Brain pericyte (primary cell): Measurements from ENCODE around the gene GSAP.
"Not testable (repeated sequence)": the region's sequence is repeated elsewhere in the genome, so short reads cannot be mapped to it uniquely, and the experiment has no call there.

ENCODE experiments used
- DNase-seq: peaks from one replicate; pipeline ENCODE4 v3.0.0-alpha.2; 2012; ENCODE audit warnings: low read depth, low spot score

Gene GSAP, protein sequence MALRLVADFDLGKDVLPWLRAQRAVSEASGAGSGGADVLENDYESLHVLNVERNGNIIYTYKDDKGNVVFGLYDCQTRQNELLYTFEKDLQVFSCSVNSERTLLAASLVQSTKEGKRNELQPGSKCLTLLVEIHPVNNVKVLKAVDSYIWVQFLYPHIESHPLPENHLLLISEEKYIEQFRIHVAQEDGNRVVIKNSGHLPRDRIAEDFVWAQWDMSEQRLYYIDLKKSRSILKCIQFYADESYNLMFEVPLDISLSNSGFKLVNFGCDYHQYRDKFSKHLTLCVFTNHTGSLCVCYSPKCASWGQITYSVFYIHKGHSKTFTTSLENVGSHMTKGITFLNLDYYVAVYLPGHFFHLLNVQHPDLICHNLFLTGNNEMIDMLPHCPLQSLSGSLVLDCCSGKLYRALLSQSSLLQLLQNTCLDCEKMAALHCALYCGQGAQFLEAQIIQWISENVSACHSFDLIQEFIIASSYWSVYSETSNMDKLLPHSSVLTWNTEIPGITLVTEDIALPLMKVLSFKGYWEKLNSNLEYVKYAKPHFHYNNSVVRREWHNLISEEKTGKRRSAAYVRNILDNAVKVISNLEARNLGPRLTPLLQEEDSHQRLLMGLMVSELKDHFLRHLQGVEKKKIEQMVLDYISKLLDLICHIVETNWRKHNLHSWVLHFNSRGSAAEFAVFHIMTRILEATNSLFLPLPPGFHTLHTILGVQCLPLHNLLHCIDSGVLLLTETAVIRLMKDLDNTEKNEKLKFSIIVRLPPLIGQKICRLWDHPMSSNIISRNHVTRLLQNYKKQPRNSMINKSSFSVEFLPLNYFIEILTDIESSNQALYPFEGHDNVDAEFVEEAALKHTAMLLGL

DNA sequence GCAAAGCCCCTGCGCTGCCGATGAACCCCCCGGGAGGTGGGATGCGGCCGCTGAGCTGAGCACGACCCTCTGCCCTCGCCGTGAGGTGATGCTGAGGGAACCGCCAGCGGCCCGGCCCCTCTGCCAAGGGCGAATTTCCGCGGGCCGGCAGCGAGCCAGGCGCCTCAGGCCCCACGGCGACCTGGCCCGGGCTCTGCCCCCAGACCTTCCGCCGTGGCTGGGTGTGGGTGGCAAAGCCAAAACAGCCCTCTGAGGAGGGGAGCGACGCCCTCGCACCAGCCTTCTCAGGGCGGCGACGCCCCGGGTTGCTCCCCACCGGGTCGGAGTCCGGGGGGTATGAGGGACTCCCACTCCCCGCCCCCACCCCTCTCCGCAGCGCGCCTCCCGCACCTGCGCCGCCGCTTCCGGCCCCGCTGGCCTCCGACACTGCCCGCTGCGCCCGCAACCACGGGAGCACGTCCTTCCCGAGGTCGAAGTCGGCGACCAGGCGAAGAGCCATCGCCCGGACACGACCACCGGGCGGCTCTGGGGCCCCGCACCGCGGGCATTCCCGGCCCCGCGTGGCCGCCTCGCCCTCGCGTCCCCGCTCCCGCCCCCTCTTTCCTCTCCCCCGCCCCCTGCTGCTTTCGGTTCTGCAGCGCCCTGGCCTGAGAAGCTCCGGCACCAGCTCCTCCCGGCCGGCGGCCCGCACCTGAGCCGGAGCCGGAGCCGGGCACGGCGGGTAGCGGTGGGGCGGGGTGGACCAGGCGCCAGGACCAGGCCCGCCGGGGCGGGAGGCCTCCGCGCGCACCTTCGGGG, at the start of gene GSAP:
TSS of gene GSAP (minus strand) at position 527 of the 798 bp plus-strand sequence. CDS start at position 499, 28 bp downstream.
- DNase-seq, result no peak

DNA sequence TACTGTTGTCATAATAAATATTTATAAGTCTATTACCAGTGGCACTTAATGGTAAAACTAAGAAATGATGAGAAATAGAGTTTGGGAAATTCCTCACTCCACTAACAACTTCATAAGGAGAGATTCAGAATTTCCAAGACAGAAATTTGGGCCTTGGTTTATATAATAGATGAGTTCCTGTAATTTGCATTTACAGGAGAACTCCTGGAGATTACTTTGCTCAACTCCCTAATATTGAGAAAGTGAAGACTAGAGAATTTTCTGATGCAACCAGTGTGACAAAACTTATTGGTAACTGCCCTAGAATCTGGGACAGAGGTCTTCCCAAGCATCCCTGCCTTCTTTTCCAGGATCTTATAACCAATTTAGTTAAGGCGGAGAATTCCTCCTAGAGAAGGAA, 49.1 kb upstream of the GSAP start:
- no peak for DNase-seq

GRCh38 chr7:77464589-77464988, 48.4 kb upstream of the GSAP start:
- DNase-seq, result no peak

DNA sequence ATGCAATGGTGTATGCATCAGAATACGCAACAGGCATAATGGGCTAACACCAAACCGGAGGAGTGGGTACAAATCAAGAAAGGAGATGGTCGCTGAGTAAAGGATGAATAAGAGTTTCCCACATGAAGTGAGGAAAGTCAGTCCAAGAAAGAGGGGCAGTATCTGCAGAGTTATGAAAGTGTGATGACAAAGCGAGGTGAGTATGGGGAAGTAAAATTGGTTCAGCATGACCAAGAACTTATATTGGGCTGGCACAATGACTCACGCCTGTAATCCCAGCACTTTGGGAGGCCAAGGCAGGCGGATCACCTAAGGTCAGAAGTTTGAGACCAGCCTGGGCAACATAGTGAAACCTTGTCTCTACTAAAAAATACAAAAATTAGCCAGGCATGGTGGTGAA, 47.5 kb upstream of the GSAP start:
- not testable (repeated sequence) for DNase-seq

GRCh38 chr7:77461842-77462241, 45.7 kb upstream of the GSAP start:
- DNase-seq, result no peak

DNA sequence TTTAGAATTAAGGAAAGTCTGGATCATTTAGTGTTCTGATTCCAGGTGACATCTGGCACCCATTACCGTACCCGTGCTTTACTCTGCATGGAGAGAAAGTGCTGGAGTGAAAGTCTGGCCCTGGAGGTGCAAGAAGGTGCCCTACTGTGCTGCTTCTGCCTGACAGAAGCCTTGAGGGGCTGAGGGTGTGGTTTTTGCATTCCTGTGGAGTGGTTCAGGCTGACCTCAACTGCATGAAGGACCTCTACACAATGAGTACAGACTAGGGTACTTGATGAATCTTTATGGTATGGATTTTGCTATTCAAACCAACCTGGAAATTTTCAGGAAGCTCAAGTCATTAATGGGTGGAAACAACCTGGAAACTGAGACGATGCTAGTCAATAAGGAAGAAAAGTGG, 45.1 kb upstream of the GSAP start:
- no peak for DNase-seq

GRCh38 chr7:77460057-77460486, 43.9 kb upstream of the GSAP start:
- no peak for DNase-seq

DNA sequence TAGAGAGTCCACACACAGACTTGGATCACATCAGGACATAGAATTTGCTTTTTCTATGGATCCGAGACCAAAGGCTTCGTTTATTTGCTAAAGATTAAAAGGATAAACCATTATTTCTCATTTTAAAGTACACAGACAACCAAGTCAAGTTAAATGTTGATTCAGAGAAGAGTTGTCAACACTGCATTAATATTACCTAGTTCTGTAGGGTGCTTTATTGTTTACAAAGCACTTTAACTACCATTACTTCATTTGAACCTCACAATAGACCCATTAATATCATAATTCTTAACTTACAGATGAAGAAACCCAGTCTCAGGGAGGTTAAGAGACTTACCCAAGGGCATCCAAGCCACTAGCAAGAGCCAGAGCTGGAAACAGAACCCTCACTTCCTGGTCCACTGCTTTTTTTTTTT, 43.2 kb upstream of the GSAP start:
- no peak for DNase-seq

DNA sequence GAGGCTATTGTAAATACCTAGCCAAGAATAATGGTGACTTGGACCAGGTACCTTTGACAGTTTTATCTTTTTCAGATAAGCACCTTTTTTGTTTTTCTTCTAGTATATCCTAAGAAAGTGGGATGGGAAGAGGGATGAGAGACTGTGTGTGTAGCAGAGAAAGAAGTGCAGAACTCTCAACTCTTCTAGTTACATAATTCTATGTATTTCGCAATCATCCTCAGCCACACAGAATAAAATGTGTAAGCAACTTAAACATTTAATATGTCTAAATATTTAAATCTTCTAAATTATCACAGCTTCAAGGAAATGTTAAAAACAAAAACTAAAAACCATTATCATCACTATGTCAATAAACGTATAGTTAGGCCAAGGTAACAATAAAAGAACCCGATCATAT, 42.6 kb upstream of the GSAP start:
- no peak for DNase-seq

GRCh38 chr7:77457779-77458178, 41.6 kb upstream of the GSAP start:
- DNase-seq, result no peak

DNA sequence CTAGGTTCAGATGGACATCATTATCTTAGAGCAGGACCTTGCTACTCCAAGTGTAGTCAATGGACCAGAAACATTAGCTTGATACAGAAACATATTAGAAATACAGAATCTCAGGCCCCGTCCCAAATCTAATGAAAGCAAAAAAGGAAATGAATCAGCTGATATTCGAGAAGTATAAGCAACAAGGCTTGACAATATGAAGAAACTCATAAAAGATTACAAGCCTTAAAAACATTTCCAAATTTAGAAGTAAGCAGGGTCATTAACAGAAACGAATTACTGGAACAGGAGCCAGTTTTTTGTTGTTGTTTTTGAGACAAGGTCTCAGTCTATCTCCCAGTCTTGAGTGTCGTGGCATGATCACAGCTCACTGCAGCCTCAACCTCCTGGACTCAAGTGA, 40.5 kb upstream of the GSAP start:
- no peak for DNase-seq

DNA sequence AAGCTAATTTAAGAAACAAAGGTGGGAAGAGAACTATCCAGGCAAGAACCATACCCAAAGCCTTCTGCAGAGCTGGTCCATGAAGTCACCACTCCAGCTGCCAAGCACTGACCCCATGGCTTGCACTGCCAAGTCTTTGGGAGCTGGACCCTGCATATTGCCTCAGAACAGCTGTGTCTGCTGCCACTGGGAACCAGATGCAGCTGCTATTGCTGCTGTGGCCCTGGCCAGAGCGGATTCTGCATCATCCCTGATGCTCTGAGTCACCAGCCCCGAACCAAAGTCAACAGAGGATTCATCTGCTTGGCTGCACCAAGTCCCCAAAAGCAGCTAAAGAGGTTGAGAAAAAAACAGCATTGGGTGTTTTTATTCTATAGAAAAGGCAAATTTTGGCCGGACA, 39.2 kb upstream of the GSAP start:
- DNase-seq, result peak; percentile 84

GRCh38 chr7:77454802-77455201, 38.7 kb upstream of the GSAP start:
- no peak for DNase-seq

- DNase-seq, result peak; percentile 59
Measured at GRCh38 chr7:77453531-77453930, 37.4 kb upstream of the GSAP start.

- not testable (repeated sequence) for DNase-seq
Measured at GRCh38 chr7:77451950-77452349, 35.8 kb upstream of the GSAP start.

DNA sequence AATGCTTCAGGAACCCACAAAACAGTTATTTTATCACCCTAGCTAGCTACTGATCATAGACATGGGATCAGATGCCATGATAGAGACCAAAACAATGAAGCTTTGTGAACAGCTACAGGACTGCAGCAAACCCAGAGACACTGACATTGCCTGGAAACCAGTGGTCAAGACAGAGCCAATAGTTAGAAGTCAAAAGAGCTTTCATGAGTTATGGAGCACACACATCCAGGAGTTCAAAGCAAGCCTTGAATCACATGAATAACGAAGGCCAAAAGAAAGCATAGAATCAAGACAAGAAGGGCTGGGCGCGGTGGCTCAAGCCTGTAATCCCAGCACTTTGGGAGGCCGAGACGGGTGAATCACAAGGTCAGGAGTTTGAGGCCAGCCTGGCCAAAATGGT, 34.5 kb upstream of the GSAP start:
- no peak for DNase-seq

GRCh38 chr7:77450054-77450453, 33.9 kb upstream of the GSAP start:
- no peak for DNase-seq

DNA sequence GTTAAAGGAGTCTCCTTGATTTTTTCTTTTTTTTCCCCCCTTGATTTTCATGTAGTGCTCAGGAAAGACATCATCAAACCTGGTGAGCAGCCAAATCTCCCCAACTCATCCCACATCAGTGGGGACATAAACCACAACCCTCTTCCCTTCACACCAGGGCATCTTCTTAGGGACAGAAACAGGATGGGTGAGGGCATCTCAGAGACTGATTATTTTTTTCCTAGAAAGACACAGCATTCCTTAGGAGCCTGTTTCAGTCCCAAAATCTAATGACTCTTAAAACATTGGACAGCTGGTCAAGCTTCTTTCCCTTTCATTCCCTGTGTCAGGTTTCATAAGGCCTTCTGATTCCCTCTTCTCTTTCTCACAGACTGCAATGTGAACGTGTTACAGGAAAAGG, 31.5 kb upstream of the GSAP start:
- DNase-seq, result no peak

- no peak for DNase-seq
Measured at GRCh38 chr7:77444123-77444522, 28.0 kb upstream of the GSAP start.

DNA sequence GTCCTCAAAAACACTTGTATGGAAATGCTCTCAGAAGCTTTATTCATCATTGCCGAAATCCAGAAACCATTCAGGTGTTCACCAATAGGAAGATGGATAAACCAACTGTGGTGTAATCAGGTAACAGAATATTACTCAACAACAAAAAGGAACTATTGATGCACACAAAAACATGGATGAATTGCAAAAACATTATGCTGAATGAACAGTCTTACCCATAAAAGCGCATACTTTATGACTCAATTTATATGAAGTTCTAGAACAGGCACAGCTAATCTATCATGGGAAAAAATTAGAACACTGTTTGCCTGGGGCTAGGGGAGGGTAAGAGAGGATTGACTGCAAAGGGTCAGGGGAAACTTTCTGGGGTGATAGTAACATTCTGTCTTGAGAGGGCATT, 26.9 kb upstream of the GSAP start:
- no peak for DNase-seq

DNA sequence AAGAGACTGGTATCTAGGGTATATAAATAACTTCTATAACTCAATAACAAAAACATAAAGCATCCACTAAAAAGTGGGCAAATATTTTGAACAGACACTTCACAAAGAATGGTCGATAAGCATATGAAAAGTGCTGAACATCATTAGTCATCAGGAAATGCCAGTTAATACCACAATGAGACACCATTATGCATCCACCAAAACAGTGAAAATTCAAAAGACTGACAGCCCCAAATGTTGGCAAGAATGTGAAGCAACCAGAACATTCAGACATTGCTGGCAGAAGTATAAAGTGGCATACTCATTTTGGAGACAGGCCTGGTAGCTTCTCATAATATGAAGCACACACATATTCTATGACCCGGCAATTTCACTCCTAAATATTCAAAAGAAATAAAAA, 26.5 kb upstream of the GSAP start:
- DNase-seq, result no peak

DNA sequence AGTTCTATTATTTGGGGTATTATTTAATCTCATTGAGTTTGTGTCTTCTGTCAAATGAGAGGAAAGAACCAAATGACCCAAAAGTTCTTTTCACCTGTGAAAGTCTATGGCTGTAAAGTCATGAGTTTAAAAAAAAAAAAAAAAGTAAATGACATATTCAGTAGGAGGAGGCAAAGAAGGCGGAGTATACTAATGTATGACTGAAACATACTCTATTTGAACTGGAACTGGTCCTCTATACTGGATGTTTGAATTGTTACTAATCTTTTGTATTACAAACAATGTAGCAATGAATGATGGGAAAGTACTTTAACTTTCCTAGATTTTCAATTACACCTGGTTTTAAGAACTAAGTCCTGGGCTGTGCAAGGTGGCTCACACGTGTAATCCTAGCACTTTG, 24.9 kb upstream of the GSAP start:
- DNase-seq, result no peak
